Osteoblast (primary cell): ENCODE measurements around the gene ATXN10. TPM values are rescaled to one million over a fixed set of nuclear protein-coding genes. Genes with fewer than 3 reads are reported as not detected.

Experiments
- DNase-seq: peaks from one replicate; pipeline ENCODE4 v3.0.0; 2011; ENCODE audit warnings: low spot score, mixed read lengths; ENCODE audit not compliant: insufficient read length; ENCODE audit errors: missing footprints
- H2AFZ ChIP-seq: 2 replicates; pipeline ENCODE4 v1.6.0; 2011; ENCODE audit warnings: mild to moderate bottlenecking, low read length
- H3K27ac ChIP-seq: 2 replicates; pipeline ENCODE4 v1.5.1; 2011; ENCODE audit warnings: mild to moderate bottlenecking, low read depth, low read length, moderate library complexity
- H3K27me3 ChIP-seq: 2 replicates; pipeline ENCODE4 v1.6.0; 2012; ENCODE audit warnings: mild to moderate bottlenecking, control low read depth, inconsistent platforms, low read length, moderate library complexity; ENCODE audit not compliant: insufficient read depth
- H3K36me3 ChIP-seq: 2 replicates; pipeline ENCODE4 v1.5.1; 2011; ENCODE audit warnings: mild to moderate bottlenecking, low read length, control low read depth, moderate library complexity; ENCODE audit not compliant: insufficient read depth
- H3K4me1 ChIP-seq: 2 replicates; pipeline ENCODE4 v1.5.1; 2011; ENCODE audit warnings: mild to moderate bottlenecking, low read length, control low read depth, moderate library complexity; ENCODE audit not compliant: insufficient read depth
- H3K4me2 ChIP-seq: 2 replicates; pipeline ENCODE4 v1.6.0; 2011; ENCODE audit warnings: mild to moderate bottlenecking, low read length; ENCODE audit not compliant: insufficient read depth
- H3K4me3 ChIP-seq: fragments of 200-600 bp; sonication (generic); 3 replicates; pipeline ENCODE4 v1.5.1; 2012; ENCODE audit warnings: mild to moderate bottlenecking, low read length, inconsistent platforms; ENCODE audit not compliant: insufficient read depth
- H3K79me2 ChIP-seq: 2 replicates; pipeline ENCODE4 v1.6.0; 2012; ENCODE audit warnings: mild to moderate bottlenecking, low read length, control low read depth, inconsistent platforms; ENCODE audit not compliant: insufficient read depth
- H3K9me3 ChIP-seq: 2 replicates; pipeline ENCODE4 v1.5.1; 2011; ENCODE audit warnings: low read depth, low read length, control low read depth
- H4K20me1 ChIP-seq: 2 replicates; pipeline ENCODE4 v1.6.0; 2012; ENCODE audit warnings: mild to moderate bottlenecking, low read length, control low read depth; ENCODE audit not compliant: insufficient read depth
- total RNA-seq: library from RNA; depleted of rRNA; stranded (reverse); fragments of >200 nt; gene quantifications from 2 replicates; pipeline ENCODE4 v1.2.3, GENCODE V29; 2012
- TF ChIP-seq, protein P1 (sequence below): IDR thresholded peaks from 2 replicates; pipeline ENCODE4 v1.5.1; 2011; ENCODE audit warnings: mild to moderate bottlenecking, low read depth, low read length, moderate library complexity; ENCODE audit errors: extremely low read depth

Gene ATXN10
- total RNA-seq, 1 donor, result 138 TPM

GRCh38 chr22:45670981-45671782, 452 bp upstream of the ATXN10 start:
- Histone ChIP-seq H3K9me3 (no peaks in the 10 kb centered on the region), H3K4me1 (peaks cover 29% of the 10 kb centered on the region), H3K79me2 (peaks cover 48% of the 10 kb centered on the region), H3K4me2 (peak overlapping the region; percentile 95), H2AFZ (peak overlapping the region; percentile 79), H4K20me1 (peaks cover 31% of the 10 kb centered on the region), H3K27me3 (no peaks in the 10 kb centered on the region), H3K36me3 (peaks cover 7% of the 10 kb centered on the region), H3K27ac (peak overlapping the region; percentile 84), H3K4me3 (peak overlapping the region; percentile 95)
- TF ChIP-seq, protein P1, sequence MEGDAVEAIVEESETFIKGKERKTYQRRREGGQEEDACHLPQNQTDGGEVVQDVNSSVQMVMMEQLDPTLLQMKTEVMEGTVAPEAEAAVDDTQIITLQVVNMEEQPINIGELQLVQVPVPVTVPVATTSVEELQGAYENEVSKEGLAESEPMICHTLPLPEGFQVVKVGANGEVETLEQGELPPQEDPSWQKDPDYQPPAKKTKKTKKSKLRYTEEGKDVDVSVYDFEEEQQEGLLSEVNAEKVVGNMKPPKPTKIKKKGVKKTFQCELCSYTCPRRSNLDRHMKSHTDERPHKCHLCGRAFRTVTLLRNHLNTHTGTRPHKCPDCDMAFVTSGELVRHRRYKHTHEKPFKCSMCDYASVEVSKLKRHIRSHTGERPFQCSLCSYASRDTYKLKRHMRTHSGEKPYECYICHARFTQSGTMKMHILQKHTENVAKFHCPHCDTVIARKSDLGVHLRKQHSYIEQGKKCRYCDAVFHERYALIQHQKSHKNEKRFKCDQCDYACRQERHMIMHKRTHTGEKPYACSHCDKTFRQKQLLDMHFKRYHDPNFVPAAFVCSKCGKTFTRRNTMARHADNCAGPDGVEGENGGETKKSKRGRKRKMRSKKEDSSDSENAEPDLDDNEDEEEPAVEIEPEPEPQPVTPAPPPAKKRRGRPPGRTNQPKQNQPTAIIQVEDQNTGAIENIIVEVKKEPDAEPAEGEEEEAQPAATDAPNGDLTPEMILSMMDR, result no peak
- peak; percentile 75 for DNase-seq

GRCh38 chr22:45672564-45673481, 1.2 kb downstream of the ATXN10 start:
- H3K27me3 ChIP-seq, result no peaks in the 10 kb centered on the region
- peak overlapping the region; percentile 95 for H3K4me2 ChIP-seq
- peak overlapping the region; percentile 75 for H2AFZ ChIP-seq
- DNase-seq, result no peak
- peaks cover 64% of the 10 kb centered on the region for H3K79me2 ChIP-seq
- H3K27ac ChIP-seq, result peak overlapping the region; percentile 84
- peak overlapping the region; percentile 95 for H3K4me3 ChIP-seq
- peaks cover 36% of the 10 kb centered on the region for H4K20me1 ChIP-seq
- peaks cover 32% of the 10 kb centered on the region for H3K4me1 ChIP-seq
- peaks cover 7% of the 10 kb centered on the region for H3K36me3 ChIP-seq
- H3K9me3 ChIP-seq, result no peaks in the 10 kb centered on the region
- TF ChIP-seq, protein P1, result no peak

GRCh38 chr22:45673482-45674175, 2.0 kb downstream of the ATXN10 start:
- peak overlapping the region; percentile 95 for H3K4me3 ChIP-seq
- H3K36me3 ChIP-seq, result peaks cover 7% of the 10 kb centered on the region
- peak overlapping the region; percentile 8 for H3K27ac ChIP-seq
- H3K79me2 ChIP-seq, result peaks cover 72% of the 10 kb centered on the region
- TF ChIP-seq, protein P1, result no peak
- H3K4me1 ChIP-seq, result peaks cover 32% of the 10 kb centered on the region
- H3K9me3 ChIP-seq, result no peaks in the 10 kb centered on the region
- no peak for DNase-seq
- peak overlapping the region; percentile 95 for H3K4me2 ChIP-seq
- no peak overlapping the region for H2AFZ ChIP-seq
- no peaks in the 10 kb centered on the region for H3K27me3 ChIP-seq
- H4K20me1 ChIP-seq, result peaks cover 36% of the 10 kb centered on the region
